Epidermal melanocyte (primary cell): ENCODE measurements around the gene PAN2.

Experiments
- DNase-seq: peaks from one replicate; pipeline ENCODE4 v3.0.0; 2011; ENCODE audit warnings: low spot score; ENCODE audit not compliant: insufficient read length

The PAN2 gene, protein sequence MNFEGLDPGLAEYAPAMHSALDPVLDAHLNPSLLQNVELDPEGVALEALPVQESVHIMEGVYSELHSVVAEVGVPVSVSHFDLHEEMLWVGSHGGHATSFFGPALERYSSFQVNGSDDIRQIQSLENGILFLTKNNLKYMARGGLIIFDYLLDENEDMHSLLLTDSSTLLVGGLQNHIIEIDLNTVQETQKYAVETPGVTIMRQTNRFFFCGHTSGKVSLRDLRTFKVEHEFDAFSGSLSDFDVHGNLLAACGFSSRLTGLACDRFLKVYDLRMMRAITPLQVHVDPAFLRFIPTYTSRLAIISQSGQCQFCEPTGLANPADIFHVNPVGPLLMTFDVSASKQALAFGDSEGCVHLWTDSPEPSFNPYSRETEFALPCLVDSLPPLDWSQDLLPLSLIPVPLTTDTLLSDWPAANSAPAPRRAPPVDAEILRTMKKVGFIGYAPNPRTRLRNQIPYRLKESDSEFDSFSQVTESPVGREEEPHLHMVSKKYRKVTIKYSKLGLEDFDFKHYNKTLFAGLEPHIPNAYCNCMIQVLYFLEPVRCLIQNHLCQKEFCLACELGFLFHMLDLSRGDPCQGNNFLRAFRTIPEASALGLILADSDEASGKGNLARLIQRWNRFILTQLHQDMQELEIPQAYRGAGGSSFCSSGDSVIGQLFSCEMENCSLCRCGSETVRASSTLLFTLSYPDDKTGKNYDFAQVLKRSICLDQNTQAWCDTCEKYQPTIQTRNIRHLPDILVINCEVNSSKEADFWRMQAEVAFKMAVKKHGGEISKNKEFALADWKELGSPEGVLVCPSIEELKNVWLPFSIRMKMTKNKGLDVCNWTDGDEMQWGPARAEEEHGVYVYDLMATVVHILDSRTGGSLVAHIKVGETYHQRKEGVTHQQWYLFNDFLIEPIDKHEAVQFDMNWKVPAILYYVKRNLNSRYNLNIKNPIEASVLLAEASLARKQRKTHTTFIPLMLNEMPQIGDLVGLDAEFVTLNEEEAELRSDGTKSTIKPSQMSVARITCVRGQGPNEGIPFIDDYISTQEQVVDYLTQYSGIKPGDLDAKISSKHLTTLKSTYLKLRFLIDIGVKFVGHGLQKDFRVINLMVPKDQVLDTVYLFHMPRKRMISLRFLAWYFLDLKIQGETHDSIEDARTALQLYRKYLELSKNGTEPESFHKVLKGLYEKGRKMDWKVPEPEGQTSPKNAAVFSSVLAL

DNA sequence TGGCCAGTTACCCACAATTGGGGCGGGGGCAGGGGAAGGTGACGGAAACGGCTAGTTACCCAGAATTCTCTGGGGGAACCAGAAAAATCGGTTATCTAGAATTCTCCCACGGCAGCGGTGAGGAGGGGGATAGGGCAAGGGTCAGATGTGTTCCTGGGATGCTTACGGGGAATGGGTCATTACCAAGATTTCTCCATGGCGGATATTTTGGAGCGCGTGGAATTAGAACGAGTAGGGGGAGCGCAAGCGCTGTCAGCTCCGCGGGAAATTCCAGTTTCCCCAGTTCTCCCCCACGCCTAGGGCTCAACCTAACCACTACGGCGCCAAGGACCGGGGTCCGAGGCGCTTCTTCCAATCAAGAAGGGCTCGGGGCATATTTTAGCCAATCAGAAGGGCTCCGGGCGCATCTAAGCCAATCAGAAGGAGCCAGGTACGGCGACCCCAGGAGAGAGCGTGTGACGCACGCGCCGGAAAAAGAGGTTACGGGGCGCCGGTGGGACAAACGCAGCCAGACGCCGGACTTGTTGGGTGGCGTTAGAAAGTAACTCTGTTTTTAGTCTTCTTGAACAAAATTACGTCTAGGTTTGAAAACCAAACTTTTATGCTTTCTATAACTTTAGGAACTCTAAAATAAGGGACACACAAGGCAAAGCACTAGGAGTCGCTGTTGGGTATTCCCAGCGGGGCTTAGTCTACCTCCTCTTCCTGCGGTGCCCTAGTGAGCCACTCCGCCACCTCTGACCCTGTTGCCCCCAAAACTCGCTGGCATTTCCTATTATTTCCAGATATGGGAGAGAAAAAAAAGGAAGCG is at the start of gene PAN2:
Gene PAN2, minus strand, starts transcription at position 322 of the 811 bp plus-strand sequence. CDS start 906 bp downstream, outside the sequence.
- DNase-seq = peak; percentile 98

GRCh38 chr12:56382611-56383010 is 48.8 kb upstream of the PAN2 start:
- no peak for DNase-seq

- DNase-seq = no peak
Measured at GRCh38 chr12:56377989-56378316, 44.2 kb upstream of the PAN2 start.

GRCh38 chr12:56377310-56377988 is 43.6 kb upstream of the PAN2 start:
- DNase-seq = no peak

DNA sequence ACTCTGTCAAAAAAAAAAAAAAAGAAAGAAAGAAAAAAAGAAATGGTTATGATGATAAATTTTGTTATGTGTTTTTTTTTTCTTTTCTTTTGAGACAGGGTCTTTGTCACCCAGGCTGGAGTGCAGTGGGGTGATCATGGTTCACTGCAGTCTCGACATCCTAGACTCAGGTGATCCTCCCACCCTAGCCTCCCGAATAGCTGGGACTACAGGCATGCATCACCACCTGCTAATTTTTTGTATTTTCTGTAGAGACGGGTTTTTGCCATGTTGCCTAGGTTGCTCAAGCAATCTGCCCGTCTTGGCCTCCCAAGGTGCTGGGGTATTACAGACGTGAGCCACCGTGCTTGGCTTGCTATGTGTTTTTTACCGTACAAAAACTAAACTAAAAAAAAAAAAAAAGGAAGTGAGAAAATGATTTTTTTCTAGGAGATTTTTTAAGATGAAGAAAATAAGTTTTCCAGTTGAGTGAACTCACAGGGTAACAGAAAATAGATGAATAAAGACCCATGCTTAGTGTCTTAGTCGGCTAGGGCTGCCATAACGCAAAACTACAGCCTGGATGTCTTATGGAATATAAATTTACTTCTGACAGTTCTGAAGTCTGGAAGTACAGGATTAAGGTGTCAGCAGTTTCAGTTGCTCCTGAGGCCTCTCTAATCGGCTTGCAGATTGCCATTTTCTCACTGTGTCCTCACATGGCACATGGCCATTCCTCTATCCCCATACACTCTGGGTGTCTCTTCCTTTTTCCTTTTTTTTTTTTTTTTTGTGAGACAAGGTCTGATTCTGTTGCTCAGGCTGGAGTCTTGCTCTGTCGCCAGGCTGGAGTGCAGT is 42.0 kb upstream of the PAN2 start:
- no peak for DNase-seq

GRCh38 chr12:56374726-56375597 is 41.2 kb upstream of the PAN2 start:
- DNase-seq = no peak

DNA sequence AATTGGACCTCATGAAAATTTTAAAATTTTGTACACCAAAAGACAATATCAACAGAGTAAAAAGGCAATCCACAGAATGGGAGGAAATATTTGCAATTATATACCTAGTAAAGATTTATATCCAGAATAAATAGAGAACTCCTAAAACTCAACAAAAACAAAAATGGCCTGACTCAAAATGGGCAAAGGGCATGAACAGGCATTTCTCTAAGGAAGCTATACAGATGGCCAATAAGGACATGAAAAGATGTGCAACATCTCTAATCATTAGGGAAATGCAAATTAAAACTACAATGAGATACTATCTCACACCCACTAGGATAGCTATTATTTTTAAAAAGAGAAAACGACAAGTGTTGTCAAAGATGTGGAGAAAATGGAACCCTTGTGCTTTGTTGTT is 39.7 kb upstream of the PAN2 start:
- DNase-seq = no peak

DNA sequence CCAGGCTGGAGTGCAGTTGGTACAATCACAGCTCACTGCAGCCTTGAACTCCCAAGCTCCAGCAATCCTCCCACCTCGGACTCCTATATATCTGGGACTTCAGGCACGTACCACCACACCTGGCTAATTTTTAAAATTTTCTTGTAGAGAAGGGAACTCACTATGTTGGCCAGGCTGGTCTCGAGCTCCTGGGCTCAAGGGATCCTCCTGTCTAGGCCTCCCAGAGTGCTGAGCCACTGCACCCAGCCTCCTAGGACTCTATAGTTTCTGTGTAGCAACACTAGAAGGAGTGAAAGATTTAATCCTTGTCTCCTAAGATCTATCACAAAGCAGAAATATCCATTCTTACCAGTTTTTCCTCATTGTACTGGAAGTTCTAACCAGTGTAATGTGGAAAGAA is 33.1 kb upstream of the PAN2 start:
- DNase-seq = no peak

- no peak for DNase-seq
Measured at GRCh38 chr12:56362130-56363059, 28.6 kb upstream of the PAN2 start, which contains the start of gene APOF. TSS of gene APOF (minus strand) at chr12:56362857. CDS start at chr12:56362745, 112 bp downstream.

DNA sequence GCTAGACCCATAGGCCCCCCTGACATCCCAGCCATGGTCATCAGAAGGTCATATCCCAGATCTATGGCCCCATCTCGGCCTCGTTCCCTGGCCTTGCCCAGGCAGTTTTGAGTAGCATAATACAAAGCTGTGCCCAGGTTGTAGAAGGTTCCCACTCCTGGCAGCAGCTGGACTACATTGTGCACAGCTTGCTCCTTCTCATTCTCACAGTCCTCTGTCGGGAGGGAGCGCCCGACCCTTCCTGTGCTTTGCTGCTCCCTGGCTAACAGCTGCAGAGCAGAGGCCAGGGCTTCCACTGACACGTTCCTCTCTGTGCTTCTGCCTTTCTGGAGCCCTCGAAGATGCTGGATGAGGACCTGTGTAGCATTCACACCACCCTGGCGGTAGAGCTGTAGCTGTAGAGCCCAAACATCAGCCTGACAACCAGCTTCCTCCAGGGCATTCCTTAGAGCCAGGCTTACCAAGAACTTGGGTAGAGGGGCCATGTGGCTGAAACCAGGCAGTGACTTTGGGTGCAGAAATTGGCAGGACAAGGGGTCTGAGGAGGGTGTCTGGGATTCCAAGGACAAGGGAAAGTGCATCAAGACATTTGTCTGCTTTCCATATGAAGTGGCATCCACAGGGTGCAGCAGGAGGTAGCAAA is 27.8 kb upstream of the PAN2 start:
- no peak for DNase-seq

- peak; percentile 84 for DNase-seq
Measured at GRCh38 chr12:56359851-56360767, 26.3 kb upstream of the PAN2 start, which contains the start of gene STAT2. TSS of gene STAT2 (minus strand) at chr12:56360107. CDS start at chr12:56356571, 3,536 bp downstream.

DNA sequence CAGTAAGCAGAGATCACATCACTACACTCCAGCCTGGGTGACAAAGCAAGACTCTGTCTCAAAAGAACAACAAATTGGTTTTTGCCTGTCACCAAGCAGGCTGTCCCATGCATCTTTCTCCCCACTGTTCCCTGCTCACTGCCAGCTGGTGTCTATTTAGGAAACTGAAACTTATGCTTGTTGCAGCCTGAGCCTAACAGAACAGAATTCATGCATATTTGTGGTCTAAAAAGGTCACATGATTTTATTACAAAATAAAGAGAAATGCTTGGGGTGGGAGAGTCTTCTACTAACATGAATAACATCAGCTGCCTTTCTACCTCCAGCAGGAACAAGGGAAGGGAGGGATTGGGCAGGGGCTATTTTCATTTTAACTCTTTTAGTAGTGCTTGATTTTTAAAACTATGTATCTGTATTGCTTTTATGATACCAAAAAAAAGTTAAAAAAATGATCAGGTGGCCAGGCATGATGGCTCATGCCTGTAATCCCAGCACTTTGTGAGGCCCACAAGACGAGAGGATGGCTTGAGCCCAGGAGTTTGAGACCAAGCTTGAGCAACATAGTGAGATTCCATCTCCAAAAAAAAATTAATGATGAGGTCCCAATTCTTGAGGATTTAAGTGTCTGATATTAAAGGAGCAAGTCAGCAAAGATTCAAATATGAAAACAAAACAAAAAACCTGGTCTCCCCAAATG is 25.2 kb upstream of the PAN2 start:
- DNase-seq = peak; percentile 77

DNA sequence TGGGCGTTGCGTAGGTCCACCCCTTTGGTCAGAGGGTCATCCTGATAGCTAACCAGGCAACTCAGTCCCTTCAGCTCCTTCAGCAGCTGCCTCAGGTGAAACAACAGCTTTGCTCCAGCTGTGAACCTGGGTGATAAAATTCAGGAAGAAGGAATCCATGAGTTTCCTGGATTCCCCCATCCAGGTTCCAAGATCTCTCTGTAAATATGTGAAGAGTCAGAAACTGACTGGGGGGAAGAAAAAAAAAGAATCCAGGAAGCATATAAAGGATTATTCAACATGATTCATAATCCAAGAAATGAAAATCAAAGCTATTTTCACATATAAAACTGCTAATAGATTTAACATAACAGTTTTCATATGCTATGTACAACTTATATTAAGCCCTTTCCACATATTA is 17.5 kb upstream of the PAN2 start:
- no peak for DNase-seq

GRCh38 chr12:56350662-56351061 is 16.9 kb upstream of the PAN2 start:
- DNase-seq = no peak

DNA sequence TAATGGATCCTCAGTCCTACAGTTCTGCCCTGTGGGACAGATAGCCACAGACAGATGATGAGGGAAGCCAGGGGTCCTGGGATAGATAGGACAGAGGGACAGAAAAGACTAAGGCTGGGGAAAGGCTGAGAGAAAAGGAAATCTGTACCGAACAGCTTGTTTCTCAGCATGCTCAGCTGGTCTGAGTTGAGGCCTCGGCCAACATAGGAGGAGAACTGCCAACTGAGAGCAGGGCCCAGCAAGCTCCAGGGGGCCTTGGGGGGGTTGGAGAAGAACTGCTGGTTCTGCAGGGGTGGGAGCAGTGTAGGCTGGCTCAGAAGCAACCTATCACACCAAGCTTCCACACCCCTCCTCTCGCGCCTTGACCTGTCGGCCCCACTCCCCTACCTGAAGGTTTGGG is 15.0 kb upstream of the PAN2 start:
- DNase-seq = no peak
